Measurements from ENCODE around the gene USP17L18.
"Not testable (repeated sequence)": the region's sequence is repeated elsewhere in the genome, so short reads cannot be mapped to it uniquely, and the experiment has no call there.

USP17L18 gene

GRCh38 chr4:9247953-9248680 is at the start of gene USP17L18:
Gene USP17L18, plus strand, starts transcription at chr4:9248630. Its CDS starts 0 bp downstream, at chr4:9248630.
- not testable (repeated sequence) for DNase-seq (ENCODE audit: low spot score)

GRCh38 chr4:9210357-9210756 is 38.1 kb upstream of the USP17L18 start, which contains the start of gene USP17L10:
Gene USP17L10, plus strand, starts transcription at chr4:9210657. Its CDS starts 0 bp downstream, at chr4:9210657.
- DNase-seq (ENCODE audit: low spot score) = not testable (repeated sequence)

- DNase-seq (ENCODE audit: low spot score) = not testable (repeated sequence)
These were observed 33.7 kb upstream of the USP17L18 start for GRCh38 chr4:9214701-9215100.

- not testable (repeated sequence) for DNase-seq (ENCODE audit: low spot score)
These were observed 33.3 kb upstream of the USP17L18 start, which contains the start of gene USP17L11 for GRCh38 chr4:9215105-9215504. Gene USP17L11, plus strand, starts transcription at chr4:9215405. Its CDS starts 0 bp downstream, at chr4:9215405.

GRCh38 chr4:9219852-9220251 is 28.6 kb upstream of the USP17L18 start, which contains the start of gene USP17L12:
Gene USP17L12, plus strand, starts transcription at chr4:9220152. Its CDS starts 0 bp downstream, at chr4:9220152.
- DNase-seq (ENCODE audit: low spot score) = not testable (repeated sequence)

DNA sequence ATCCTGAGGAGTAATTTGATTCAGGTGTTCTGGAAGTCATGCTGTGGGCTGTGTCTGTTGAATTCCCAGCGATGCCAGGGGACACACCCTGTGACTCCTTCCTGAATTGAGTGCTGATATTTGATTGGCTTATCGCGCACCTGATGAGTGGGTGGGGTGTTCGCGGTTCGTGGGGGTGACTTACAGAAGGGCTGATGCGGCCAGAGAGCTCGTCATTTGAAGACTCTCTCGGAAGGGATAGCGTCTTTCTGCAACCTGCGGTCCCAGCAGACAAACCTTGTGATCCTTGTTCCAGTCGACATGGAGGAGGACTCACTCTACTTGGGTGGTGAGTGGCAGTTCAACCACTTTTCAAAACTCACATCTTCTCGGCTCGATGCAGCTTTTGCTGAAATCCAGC is 23.8 kb upstream of the USP17L18 start, which contains the start of gene USP17L13:
USP17L13 (plus strand) TSS at position 301 of the 400 bp plus-strand sequence; CDS start at position 301, 0 bp downstream.
- not testable (repeated sequence) for DNase-seq (ENCODE audit: low spot score)

GRCh38 chr4:9230249-9230648 is 18.2 kb upstream of the USP17L18 start:
- DNase-seq (ENCODE audit: low spot score) = not testable (repeated sequence)

DNA sequence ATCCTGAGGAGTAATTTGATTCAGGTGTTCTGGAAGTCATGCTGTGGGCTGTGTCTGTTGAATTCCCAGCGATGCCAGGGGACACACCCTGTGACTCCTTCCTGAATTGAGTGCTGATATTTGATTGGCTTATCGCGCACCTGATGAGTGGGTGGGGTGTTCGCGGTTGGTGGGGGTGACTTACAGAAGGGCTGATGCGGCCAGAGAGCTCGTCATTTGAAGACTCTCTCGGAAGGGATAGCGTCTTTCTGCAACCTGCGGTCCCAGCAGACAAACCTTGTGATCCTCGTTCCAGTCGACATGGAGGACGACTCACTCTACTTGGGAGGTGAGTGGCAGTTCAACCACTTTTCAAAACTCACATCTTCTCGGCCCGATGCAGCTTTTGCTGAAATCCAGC is 14.3 kb upstream of the USP17L18 start, which contains the start of gene USP17L15:
USP17L15 (plus strand) TSS at position 301 of the 400 bp plus-strand sequence; CDS start at position 301, 0 bp downstream.
- DNase-seq (ENCODE audit: low spot score) = not testable (repeated sequence)

GRCh38 chr4:9238461-9238860 is 10.0 kb upstream of the USP17L18 start:
- DNase-seq (ENCODE audit: low spot score) = not testable (repeated sequence)

DNA sequence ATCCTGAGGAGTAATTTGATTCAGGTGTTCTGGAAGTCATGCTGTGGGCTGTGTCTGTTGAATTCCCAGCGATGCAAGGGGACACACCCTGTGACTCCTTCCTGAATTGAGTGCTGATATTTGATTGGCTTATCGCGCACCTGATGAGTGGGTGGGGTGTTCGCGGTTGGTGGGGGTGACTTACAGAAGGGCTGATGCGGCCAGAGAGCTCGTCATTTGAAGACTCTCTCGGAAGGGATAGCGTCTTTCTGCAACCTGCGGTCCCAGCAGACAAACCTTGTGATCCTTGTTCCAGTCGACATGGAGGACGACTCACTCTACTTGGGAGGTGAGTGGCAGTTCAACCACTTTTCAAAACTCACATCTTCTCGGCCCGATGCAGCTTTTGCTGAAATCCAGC is 4.9 kb upstream of the USP17L18 start, which contains the start of gene USP17L17:
USP17L17 (plus strand) TSS at position 301 of the 400 bp plus-strand sequence; CDS start at position 301, 0 bp downstream.
- not testable (repeated sequence) for DNase-seq (ENCODE audit: low spot score)

- DNase-seq (ENCODE audit: low spot score) = not testable (repeated sequence)
These were observed 4.6 kb downstream of the USP17L18 start, which contains the start of gene USP17L19 for GRCh38 chr4:9253078-9253477. Gene USP17L19, plus strand, starts transcription at chr4:9253378. Its CDS starts 0 bp downstream, at chr4:9253378.

DNA sequence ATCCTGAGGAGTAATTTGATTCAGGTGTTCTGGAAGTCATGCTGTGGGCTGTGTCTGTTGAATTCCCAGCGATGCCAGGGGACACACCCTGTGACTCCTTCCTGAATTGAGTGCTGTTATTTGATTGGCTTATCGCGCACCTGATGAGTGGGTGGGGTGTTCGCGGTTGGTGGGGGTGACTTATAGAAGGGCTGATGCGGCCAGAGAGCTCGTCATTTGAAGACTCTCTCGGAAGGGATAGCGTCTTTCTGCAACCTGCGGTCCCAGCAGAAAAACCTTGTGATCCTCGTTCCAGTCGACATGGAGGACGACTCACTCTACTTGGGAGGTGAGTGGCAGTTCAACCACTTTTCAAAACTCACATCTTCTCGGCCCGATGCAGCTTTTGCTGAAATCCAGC is 9.4 kb downstream of the USP17L18 start, which contains the start of gene USP17L20:
USP17L20 (plus strand) TSS at position 301 of the 400 bp plus-strand sequence; CDS start at position 301, 0 bp downstream.
- DNase-seq (ENCODE audit: low spot score) = not testable (repeated sequence)

GRCh38 chr4:9262572-9262971 is 14.1 kb downstream of the USP17L18 start, which contains the start of gene USP17L21:
Gene USP17L21, plus strand, starts transcription at chr4:9262872. Its CDS starts 0 bp downstream, at chr4:9262872.
- DNase-seq (ENCODE audit: low spot score) = not testable (repeated sequence)

- not testable (repeated sequence) for DNase-seq (ENCODE audit: low spot score)
These were observed 18.9 kb downstream of the USP17L18 start, which contains the start of gene USP17L22 for GRCh38 chr4:9267319-9267718. Gene USP17L22, plus strand, starts transcription at chr4:9267619. Its CDS starts 0 bp downstream, at chr4:9267619.

DNA sequence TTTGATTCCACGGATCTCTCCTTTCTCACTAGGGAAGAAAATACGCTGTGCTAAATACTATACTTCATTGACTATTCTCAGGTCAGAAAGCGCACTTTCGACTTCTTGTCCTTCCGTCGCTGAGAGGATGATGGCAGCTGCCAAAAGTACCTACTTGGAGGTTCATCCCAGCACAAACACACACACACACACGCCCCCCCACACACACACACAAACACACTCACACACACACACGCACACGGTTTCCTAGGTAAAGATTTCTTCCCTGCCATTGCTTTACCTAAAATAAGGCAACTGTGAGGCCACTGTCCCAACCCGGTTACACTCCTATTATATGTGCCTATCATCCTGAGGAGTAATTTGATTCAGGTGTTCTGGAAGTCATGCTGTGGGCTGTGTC is 23.3 kb downstream of the USP17L18 start:
- not testable (repeated sequence) for DNase-seq (ENCODE audit: low spot score)
